GM18526 (cell line): ENCODE results near the gene ITGB3.

Experiments
- POLR2A ChIP-seq: IDR thresholded peaks from 3 replicates; pipeline ENCODE4 v1.6.1; 2011; ENCODE audit not compliant: insufficient read length; ENCODE audit errors: extremely low read depth

ITGB3 gene

DNA sequence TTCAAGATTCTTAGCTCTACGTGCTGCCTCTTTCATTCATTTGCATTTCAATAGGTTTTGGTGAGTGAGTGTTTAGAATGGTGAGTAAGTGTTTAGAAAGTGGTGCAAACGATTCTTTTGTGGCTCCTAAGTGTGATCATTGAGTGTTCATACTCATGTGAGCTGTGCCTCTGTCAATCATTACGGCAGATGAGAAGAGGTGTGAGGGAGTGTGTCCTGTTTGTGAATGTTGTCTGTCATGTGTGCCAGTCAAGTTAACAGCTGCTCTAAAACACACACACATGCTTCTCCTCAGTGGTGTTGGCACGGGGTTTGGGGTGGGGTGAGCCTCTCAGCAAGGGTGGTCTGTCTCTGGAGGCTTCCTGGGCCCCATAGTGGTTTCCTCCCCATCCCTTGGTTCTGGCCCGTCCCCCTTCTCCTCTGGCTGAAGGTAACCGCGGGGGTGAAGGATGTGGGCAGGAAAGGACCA, 33.1 kb upstream of the ITGB3 start:
- no peak for TF ChIP-seq POLR2A

GRCh38 chr17:47221154-47221553, 32.5 kb upstream of the ITGB3 start:
- TF ChIP-seq POLR2A, result no peak

DNA sequence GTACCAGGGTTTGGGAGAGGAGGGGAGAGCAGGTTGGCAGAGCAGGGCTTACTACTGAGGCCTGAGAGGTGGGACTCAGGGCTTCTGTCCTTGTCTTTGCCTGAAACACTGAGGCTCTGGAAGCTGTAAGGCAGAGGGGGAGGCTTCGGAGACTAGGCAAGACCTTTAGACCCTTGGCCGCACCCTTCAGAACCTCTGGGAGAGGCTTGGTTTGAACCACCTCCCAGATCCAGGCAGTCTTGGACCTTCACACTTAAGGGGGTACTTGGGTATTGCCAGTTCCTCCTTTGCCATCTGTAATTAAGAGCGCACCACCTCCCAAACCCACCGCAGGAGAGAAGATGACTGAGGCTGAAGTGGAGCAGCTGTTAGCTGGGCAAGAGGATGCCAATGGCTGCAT, 31.6 kb upstream of the ITGB3 start:
- TF ChIP-seq POLR2A, result no peak

DNA sequence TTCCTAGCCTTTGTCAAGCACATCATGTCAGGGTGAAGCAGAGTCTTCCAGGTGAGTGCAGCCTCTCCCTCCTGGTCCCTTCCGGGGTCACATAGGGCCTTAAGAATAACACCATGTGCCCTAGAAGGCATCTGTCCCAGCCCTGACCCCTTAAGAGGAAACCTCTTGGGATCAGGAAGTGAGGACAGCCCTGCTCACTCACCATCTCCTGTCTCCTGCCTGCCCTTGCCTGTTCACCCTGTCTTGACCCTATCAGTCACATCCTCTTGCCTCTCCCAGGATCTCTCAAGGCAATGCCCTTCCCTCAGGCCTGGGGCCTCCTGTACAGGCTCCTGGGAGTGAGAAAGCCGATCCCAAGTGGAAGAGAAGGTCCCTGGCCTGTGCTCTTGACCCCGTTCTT, 30.6 kb upstream of the ITGB3 start:
- TF ChIP-seq POLR2A, result no peak

DNA sequence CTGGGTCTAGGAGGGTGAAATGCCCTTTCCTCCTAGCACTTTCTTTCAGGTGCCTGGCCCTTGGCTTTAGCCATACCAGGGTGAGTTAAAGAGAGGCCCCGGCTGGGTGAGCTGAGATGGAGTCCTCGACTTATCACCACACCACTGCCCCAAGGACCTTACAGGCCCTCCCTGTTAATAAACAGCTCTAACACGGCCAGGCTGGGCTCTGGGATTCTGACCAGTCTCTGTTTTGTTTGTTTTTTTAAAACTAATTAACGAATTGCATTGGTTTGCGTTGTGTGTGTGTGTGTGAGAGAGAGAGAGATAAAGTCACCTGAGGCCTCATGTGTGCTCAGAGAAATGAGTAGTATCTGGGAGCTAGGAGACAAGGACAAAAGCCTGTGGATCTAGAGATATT, 30.2 kb upstream of the ITGB3 start:
- TF ChIP-seq POLR2A, result no peak

DNA sequence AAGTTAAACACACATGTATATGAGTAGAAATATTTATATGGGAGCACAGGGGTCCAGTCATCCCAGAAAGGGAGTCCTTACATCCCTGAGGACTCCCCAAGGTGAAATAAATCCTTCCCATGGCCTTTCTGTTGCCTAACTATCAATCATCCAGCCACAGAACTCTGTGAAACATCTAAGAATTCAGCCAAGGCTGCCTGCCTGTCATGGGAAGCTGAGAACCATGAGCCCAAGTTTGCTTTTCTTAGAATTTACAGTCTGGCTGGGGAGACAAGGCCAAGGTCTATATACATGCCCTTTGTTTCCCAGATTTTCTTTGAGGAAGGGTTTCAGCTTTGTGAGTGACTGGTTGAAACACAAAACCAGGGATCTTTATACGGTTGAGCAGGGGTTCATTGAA, 28.7 kb upstream of the ITGB3 start:
- no peak for TF ChIP-seq POLR2A

- no peak for TF ChIP-seq POLR2A
Observed at GRCh38 chr17:47225436-47225858, 28.2 kb upstream of the ITGB3 start.

- TF ChIP-seq POLR2A, result no peak
Observed at GRCh38 chr17:47225911-47226688, 27.5 kb upstream of the ITGB3 start.

DNA sequence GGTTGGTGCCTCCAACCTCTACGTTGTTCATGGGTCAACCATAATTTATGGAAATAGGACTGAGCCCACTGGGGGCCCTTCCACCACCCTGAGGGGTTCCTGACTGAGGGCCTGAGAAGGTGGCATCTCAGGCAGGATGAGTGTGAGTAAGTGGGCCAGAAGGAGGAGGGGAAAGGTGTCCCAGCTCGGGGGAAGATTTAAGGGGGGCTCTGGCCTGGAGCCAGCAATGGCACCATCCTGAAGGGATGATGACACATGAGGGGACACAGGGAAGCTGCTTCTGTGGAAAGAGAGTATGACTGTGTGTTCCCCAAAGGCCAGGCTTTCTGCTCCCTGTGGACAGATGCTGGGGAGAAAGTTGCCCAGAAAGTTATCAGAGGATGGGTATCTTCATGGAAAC, 25.8 kb upstream of the ITGB3 start:
- no peak for TF ChIP-seq POLR2A

GRCh38 chr17:47229535-47230443, 23.8 kb upstream of the ITGB3 start:
- no peak for TF ChIP-seq POLR2A

DNA sequence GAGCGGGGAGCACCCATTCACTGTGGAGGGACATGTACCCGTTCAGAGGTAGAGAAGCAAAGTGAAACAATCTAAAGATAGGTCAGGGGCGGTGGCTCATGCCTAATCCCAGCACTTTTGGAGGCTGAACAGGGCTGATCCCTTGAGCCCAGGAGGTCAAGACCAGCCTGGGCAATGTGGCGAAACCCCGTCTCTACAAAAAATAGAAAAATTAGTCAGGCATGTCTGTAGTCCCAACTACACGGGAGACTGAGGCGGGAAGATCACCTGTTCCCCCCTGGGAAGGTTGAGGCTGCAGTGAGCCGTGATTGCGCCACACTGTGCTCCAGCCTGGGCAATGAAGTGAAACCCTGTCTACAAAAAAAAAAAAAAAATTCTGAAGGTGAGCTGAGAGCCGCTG, 22.8 kb upstream of the ITGB3 start:
- no peak for TF ChIP-seq POLR2A

- no peak for TF ChIP-seq POLR2A
Observed at GRCh38 chr17:47231334-47231733, 22.3 kb upstream of the ITGB3 start.

DNA sequence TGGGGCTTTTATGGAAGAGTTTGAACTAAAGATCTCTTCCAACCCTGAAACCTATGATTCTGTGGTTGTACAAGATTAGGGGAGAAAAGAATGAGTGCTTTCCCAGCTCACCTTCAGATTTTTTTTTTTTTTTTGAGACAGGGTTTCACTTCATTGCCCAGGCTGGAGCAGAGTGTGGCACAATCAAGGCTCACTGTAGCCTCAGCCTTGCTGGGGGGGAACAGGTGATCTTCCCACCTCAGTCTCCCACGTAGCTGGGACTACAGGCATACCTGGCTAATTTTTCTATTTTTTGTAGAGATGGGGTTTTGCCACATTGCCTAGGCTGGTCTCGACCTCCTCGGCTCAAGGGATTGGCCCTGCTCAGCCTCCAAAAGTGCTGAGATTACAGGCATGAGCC, 21.8 kb upstream of the ITGB3 start:
- TF ChIP-seq POLR2A, result no peak

- no peak for TF ChIP-seq POLR2A
Observed at GRCh38 chr17:47232465-47232864, 21.2 kb upstream of the ITGB3 start.

DNA sequence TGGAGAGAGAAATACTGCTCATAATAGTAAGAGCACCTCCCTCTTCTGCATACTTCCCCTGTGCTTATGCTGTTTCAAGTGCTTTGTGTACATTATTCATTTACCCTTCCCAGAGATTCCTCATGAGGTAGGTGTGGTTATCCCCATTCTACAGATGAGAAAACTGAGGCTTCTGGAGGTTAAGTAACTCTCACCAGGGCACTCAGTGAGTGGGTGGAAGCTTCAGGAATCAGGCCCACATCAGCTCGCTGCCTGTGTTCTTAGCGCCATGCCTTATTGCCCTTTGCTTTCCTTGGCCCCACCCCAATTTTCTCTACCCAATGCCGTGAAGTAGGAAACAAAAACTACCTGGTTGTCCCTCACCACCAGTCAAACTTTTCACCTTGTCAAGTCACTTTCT, 18.1 kb upstream of the ITGB3 start:
- TF ChIP-seq POLR2A, result no peak

- no peak for TF ChIP-seq POLR2A
Observed at GRCh38 chr17:47235923-47236322, 17.7 kb upstream of the ITGB3 start.
